Central memory CD8-positive, alpha-beta T cell (primary cell): ENCODE results near the gene TUBGCP5.
"Not testable (repeated sequence)": the region's sequence is repeated elsewhere in the genome, so short reads cannot be mapped to it uniquely, and the experiment has no call there.

Experiments
- ATAC-seq: fragments of 150-1000 bp; cut with Tn5 transposase; replicated peaks from 2 replicates; pipeline ENCODE4 v1.10.0; 2022; ENCODE audit warnings: mild to moderate bottlenecking, moderate FRiP score, moderate number of reproducible peaks; ENCODE audit not compliant: poor library complexity, severe bottlenecking; ENCODE audit errors: extremely low read depth
- DNase-seq, 2 donors: peaks; one replicate each; pipeline ENCODE4 v3.0.0; 2021; ENCODE audit warnings: low spot score in 2 of 2
- H3K27ac Mint-ChIP-seq: one replicate; pipeline ENCODE4 v1.8.0; 2022; ENCODE audit warnings: low read depth, mild to moderate bottlenecking, moderate library complexity, mixed read lengths
- H3K27me3 Mint-ChIP-seq: one replicate; pipeline ENCODE4 v1.8.0; 2022; ENCODE audit warnings: mixed read lengths
- H3K36me3 Mint-ChIP-seq: one replicate; pipeline ENCODE4 v1.8.0; 2022; ENCODE audit warnings: mild to moderate bottlenecking, moderate library complexity, mixed read lengths; ENCODE audit not compliant: insufficient read depth
- H3K4me1 Mint-ChIP-seq: one replicate; pipeline ENCODE4 v1.8.0; 2022; ENCODE audit warnings: mixed read lengths
- H3K4me3 Mint-ChIP-seq: one replicate; pipeline ENCODE4 v1.8.0; 2022; ENCODE audit warnings: mild to moderate bottlenecking, moderate library complexity, mixed read lengths
- H3K9me3 Mint-ChIP-seq: one replicate; pipeline ENCODE4 v1.8.0; 2022; ENCODE audit warnings: mixed read lengths

Gene TUBGCP5

DNA sequence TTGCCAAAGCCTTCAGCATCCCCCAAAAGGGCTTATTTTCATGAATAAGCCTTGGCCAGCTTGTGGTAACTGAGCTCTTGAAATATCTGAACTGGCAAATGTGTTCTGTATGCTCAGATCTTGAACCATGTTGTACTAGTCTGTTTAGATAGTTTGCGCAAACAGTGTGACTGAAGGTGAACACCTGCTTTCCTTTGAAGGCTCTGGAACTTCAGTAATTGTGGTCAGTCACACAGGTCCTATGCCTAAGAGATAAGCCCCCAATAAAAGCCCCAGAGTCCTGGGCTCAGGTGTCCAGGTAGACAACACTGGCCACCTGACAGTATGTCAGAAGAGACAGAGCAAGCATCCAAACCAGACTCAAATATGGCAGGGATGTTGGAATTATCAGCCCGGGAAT is 5.4 kb downstream of the TUBGCP5 start:
- Mint-ChIP-seq H3K9me3 (no peaks in the 10 kb centered on the region), H3K27me3 (no peaks in the 10 kb centered on the region), H3K27ac (no peak overlapping the region), H3K4me3 (no peak overlapping the region), H3K4me1 (peaks cover 20% of the 10 kb centered on the region), H3K36me3 (peaks cover 37% of the 10 kb centered on the region)
- ATAC-seq (no peak), DNase-seq (no peak)

DNA sequence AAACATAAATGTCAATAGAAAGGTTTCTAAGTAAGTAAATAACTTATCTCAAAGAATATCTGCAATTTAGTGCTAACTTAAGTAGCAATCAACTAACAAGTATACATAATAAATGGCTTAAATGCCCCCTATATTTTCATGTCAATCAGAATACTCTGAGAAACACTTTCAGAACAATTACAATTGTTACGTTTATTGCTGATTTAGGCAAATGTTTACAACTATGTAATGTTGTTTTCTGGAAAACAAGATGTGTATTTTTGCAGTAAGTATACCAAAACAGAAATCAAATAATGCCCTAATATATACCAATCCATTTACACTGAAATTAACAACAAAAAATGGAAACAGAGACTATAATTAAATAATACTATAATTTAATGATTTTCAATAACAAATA is 13.2 kb downstream of the TUBGCP5 start:
- no peak overlapping the region for H3K4me3 Mint-ChIP-seq
- ATAC-seq = no peak
- no peaks in the 10 kb centered on the region for H3K4me1 Mint-ChIP-seq
- peaks cover 74% of the 10 kb centered on the region for H3K36me3 Mint-ChIP-seq
- H3K27ac Mint-ChIP-seq = no peak overlapping the region
- H3K9me3 Mint-ChIP-seq = no peaks in the 10 kb centered on the region
- no peaks in the 10 kb centered on the region for H3K27me3 Mint-ChIP-seq
- no peak for DNase-seq

DNA sequence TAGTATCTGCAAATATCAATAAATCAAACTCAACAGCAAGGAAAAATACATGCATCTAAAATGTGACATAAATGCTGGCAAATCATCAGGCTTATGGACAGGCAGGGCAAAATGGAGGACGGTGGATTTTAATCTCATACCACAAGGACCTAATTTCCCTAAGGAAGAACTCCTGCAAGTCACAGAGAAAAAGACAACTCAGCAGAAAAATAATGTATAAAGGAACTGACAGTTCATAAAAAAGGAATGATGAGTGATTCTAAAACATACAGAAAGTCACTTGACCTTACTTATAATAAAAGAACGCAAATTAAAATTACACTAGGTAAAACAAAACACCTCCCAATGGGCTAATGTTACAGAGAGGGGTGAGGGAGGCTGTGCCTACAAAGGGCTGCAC is 17.2 kb downstream of the TUBGCP5 start:
- no peak for DNase-seq
- H3K4me3 Mint-ChIP-seq = no peak overlapping the region
- no peaks in the 10 kb centered on the region for H3K4me1 Mint-ChIP-seq
- H3K27ac Mint-ChIP-seq = no peak overlapping the region
- no peaks in the 10 kb centered on the region for H3K27me3 Mint-ChIP-seq
- ATAC-seq = no peak
- peaks cover 73% of the 10 kb centered on the region for H3K36me3 Mint-ChIP-seq
- no peaks in the 10 kb centered on the region for H3K9me3 Mint-ChIP-seq

DNA sequence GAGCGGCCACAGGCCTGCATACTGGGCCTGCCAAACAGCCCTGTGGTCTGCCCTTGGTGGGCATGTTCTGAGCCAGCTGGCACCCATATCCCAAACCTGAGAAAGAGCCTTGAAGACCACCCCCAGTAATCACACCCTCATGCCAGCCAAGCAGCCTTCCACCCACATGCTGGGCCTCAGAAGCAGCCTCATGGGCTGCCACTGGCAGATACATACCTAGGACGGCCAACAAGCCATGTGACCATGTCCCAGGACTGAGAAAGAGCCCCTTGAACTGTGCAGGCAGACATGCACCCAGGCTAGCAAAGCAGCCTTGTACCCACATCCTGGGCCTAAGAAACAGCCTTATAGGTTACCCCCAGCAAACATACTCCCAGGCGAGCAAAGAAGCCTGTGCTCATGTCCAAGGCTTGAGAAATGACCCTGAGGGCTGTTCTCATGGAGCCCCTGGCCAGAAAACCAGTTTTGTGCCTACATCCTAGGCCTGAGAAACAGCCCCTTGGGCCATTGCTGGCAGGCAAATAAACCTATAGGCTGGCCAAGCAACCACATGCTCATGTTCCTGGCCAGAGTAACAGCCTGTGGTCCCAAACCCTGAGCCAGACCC is 24.9 kb downstream of the TUBGCP5 start:
- no peak for ATAC-seq
- H3K36me3 Mint-ChIP-seq = peaks cover 55% of the 10 kb centered on the region
- no peak overlapping the region for H3K4me3 Mint-ChIP-seq
- no peak for DNase-seq
- no peaks in the 10 kb centered on the region for H3K27me3 Mint-ChIP-seq
- peaks cover 13% of the 10 kb centered on the region for H3K4me1 Mint-ChIP-seq
- H3K27ac Mint-ChIP-seq = no peak overlapping the region
- H3K9me3 Mint-ChIP-seq = no peaks in the 10 kb centered on the region

DNA sequence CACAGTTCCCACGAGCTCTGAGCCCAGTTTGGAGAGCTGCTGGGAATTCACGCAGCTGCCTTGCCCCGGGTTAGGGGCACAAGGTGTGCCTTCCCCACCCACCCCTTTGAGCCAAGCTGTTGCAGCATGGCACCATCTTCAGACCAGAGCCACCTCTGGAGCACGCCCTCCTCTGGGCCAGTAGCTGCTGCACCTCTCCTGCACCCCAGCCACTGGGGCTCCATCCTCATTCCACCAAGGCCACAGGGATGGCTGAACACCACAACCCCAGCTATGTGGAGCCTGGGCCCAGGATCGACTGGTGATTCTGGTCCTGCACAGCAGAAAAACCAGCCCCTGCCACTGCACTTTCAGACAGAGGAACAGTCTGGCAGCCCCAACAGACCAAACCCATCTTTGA is 25.7 kb downstream of the TUBGCP5 start:
- DNase-seq = no peak
- peaks cover 49% of the 10 kb centered on the region for H3K36me3 Mint-ChIP-seq
- no peak overlapping the region for H3K27ac Mint-ChIP-seq
- H3K4me3 Mint-ChIP-seq = no peak overlapping the region
- H3K4me1 Mint-ChIP-seq = peaks cover 13% of the 10 kb centered on the region
- ATAC-seq = no peak
- no peaks in the 10 kb centered on the region for H3K9me3 Mint-ChIP-seq
- no peaks in the 10 kb centered on the region for H3K27me3 Mint-ChIP-seq

DNA sequence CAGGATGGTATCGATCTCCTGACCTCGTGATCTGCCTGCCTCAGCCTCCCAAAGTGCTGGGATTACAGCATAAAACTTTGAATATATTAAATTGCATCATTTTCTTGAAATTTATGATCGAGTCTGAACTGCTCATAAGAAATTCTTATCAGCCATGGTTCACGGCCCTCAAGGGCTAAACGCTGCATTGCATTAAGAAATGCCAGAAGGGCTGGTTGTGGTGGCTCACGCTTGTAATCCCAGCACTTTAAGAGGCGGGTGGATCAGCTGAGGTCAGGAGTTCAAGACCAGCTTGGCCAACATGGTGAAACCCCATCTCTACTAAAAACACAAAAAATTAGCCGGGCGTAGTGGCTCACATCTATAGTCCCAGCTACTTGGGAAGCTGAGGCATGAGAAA is 26.8 kb downstream of the TUBGCP5 start:
- H3K9me3 Mint-ChIP-seq, ATAC-seq, H3K4me3 Mint-ChIP-seq, H3K27ac Mint-ChIP-seq, H3K27me3 Mint-ChIP-seq, DNase-seq: not testable (repeated sequence)
- H3K4me1 Mint-ChIP-seq = peaks cover 13% of the 10 kb centered on the region
- peaks cover 52% of the 10 kb centered on the region for H3K36me3 Mint-ChIP-seq

DNA sequence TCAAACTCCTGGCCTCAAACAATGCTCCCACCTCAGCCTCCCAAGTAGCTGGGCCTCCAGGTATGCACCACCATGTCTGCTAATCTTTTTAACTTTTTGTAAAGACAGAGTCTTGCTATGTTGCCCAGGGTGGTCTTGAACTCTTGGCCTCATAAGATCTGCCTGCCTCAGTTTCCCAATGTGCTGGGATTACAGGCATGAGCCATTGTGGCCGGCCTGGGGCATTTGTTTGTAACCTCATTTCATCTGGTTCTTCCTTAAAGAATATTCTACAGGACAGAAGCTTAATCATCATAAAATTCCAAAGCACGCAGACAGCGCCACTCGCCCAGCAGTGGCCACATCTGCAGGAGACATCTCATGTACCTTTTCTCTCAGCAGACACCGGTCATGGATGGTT is 35.6 kb downstream of the TUBGCP5 start:
- H3K36me3 Mint-ChIP-seq = peaks cover 48% of the 10 kb centered on the region
- H3K27me3 Mint-ChIP-seq = no peaks in the 10 kb centered on the region

DNA sequence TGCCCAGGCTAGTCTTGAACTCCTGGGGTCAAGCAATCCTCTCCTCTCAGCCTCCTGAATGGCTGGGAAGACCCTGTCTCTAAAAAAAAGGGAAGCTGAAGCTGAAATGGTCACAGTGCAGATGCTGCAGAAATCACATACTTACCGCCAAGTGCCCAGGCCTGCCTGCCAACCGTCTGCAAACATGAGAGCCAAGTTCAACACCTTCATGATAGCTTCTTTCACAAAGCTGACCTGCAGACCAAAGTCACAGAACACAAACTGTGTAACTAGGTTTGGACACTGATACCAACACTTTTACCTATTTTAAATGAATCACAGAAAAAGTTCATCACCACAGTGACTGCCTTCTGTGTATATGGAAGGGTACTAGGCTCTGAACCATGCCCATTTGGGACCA is 36.4 kb downstream of the TUBGCP5 start:
- DNase-seq (no peak), ATAC-seq (no peak)
- Mint-ChIP-seq H3K4me3 (no peak overlapping the region), H3K27me3 (no peaks in the 10 kb centered on the region), H3K9me3 (no peaks in the 10 kb centered on the region), H3K36me3 (peaks cover 46% of the 10 kb centered on the region), H3K27ac (no peak overlapping the region), H3K4me1 (no peaks in the 10 kb centered on the region)

More for the DNA sequence above, 35.6 kb downstream of the TUBGCP5 start:
- Mint-ChIP-seq H3K4me3 (no peak overlapping the region), H3K9me3 (no peaks in the 10 kb centered on the region), H3K27ac (no peak overlapping the region), H3K4me1 (no peaks in the 10 kb centered on the region)
- DNase-seq (no peak), ATAC-seq (no peak)

DNA sequence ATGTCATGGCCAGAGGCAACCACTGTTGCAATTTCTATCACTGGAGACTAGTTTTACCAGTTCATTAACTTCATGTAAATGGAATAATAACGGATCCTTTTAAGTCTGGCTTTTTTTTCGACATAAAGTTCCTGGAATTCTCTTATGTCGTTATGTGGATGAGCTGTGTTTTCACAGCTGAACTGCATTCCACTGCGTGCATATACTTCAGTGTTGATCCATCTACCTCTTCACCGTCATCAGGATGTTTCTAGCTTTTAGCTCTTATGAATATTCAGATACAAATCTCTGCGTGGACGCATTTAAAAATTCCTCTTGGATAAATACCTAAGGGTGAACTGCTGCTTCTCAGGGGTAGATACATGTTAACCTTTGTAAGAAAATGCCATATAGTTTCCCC is 43.6 kb downstream of the TUBGCP5 start:
- peaks cover 31% of the 10 kb centered on the region for H3K36me3 Mint-ChIP-seq
- H3K4me3 Mint-ChIP-seq = no peak overlapping the region
- ATAC-seq = no peak
- no peaks in the 10 kb centered on the region for H3K9me3 Mint-ChIP-seq
- no peak overlapping the region for H3K27ac Mint-ChIP-seq
- no peak for DNase-seq
- H3K4me1 Mint-ChIP-seq = no peaks in the 10 kb centered on the region
- H3K27me3 Mint-ChIP-seq = no peaks in the 10 kb centered on the region

DNA sequence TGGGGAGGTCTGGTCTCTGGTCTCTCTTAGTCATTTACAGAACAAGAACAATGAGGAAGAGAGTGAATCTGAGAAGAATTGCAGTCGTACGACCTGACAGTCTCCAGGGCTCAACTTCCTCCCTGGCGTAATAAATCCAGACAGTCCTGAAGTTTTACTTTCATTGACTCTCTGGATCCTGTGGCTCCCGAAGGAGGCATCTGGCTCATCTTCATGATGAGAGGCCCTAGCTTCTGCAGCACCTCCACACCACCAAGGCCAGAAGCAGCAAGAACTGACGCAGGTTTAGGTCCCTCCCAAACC is 47.4 kb downstream of the TUBGCP5 start:
- ATAC-seq (no peak), DNase-seq (no peak)
- Mint-ChIP-seq H3K4me3 (no peak overlapping the region), H3K27ac (no peak overlapping the region), H3K27me3 (no peaks in the 10 kb centered on the region), H3K36me3 (peaks cover 14% of the 10 kb centered on the region), H3K4me1 (no peaks in the 10 kb centered on the region), H3K9me3 (no peaks in the 10 kb centered on the region)

DNA sequence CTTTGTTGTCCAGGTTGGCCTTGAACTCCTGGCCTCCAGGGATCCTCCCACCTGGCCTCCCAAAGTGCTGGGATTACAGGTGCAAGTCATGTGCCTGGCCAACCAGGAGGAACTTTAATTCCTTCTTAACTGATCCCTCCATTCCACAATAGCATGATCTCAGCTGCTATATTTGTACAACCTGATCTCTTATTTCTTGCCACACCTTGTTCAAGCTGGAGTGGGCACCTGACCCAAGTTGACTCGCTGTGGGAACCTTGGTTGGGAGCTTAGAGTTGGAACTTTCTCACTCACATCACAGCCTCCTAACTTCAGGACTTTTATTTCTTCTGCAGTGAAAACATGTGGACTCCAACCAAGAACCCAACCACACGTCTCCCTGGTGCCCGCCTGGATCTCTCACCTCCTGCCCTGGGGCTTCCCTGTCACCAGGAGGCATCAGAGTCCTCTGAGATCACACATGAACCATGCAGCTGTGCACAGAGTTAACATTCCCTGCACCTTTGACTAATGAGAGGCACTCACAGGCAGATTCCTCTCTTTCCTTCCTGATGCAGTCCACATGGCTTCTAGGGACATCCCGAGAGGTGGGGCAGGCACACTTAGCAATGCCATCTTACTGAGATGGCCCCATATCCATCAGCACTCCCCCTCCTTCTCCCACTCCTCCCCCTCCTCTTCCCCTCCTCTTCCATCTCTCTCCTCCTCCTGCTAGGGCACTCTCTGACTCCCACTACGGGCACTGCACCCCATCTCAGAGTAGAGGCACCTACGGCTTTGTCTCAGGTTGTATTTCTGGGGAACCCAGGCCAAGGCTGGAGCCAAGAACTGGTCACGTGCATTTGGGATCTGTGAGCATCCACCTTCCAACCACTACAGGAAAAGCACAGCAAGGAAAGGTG is 49.5 kb downstream of the TUBGCP5 start:
- H3K27ac Mint-ChIP-seq = peak overlapping the region; percentile 19
- H3K4me3 Mint-ChIP-seq = no peak overlapping the region
- H3K4me1 Mint-ChIP-seq = no peaks in the 10 kb centered on the region
- H3K27me3 Mint-ChIP-seq = no peaks in the 10 kb centered on the region
- ATAC-seq (no peak), DNase-seq (no peak)
- no peaks in the 10 kb centered on the region for H3K9me3 Mint-ChIP-seq
- peaks cover 10% of the 10 kb centered on the region for H3K36me3 Mint-ChIP-seq

DNA sequence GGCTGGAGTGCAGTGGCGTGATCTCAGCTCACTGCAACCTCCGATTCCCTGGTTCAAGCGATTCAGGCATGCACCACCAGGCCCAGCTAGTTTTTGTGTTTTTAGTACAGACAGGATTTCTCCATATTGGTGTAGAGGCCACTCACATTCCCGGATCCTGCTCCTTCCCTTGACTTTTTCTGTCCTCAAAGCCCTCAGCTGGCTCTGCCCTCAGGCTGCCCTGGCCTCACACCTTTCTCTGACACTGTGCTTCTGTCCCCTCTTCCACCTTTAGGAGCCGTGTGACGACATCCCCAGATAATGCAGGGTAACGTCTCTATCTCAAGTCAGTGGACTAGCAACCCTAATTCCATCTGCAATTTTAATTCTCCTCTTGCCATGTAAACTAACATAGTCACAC is 50.6 kb downstream of the TUBGCP5 start:
- no peak for ATAC-seq
- Mint-ChIP-seq H3K27me3 (no peaks in the 10 kb centered on the region), H3K36me3 (peaks cover 2% of the 10 kb centered on the region), H3K27ac (no peak overlapping the region), H3K4me1 (no peaks in the 10 kb centered on the region), H3K9me3 (no peaks in the 10 kb centered on the region), H3K4me3 (no peak overlapping the region)
- no peak for DNase-seq

DNA sequence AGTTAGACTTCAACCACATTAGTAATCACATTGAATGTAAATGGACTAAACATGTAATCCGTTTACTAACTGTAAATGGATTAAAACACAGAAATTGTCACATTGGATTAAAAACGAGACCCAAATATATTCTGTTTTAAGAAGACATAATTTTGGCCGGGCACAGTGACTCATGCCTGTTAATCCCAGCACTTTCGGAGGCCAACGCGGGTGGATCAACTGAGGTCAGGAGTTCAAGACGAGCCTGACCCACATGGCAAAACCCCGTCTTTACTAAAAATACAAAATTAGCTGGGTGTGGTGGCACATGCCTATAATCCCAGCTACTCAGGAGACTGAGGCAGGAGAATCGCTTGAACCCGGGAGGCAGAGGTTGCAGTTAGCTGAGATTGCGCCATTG is 57.4 kb downstream of the TUBGCP5 start:
- DNase-seq, H3K9me3 Mint-ChIP-seq, H3K36me3 Mint-ChIP-seq, H3K4me3 Mint-ChIP-seq, H3K27ac Mint-ChIP-seq, ATAC-seq: not testable (repeated sequence)
- H3K4me1 Mint-ChIP-seq = peaks cover 16% of the 10 kb centered on the region
- peaks cover 19% of the 10 kb centered on the region for H3K27me3 Mint-ChIP-seq
